SK-N-SH treated with all-trans-retinoic acid at 6 μM for 48 hours (cell line): ENCODE data around the gene FHIT.

Experiments used
- ATAC-seq: fragments of 200-7000 bp; cut with Tn5 transposase; 3 replicates; pipeline ENCODE4 v1.9.1; 2020; ENCODE audit warnings: mild to moderate bottlenecking, moderate library complexity
- ARNTL ChIP-seq: fragments of 450-650 bp; formaldehyde crosslinking; IDR thresholded peaks from 2 replicates; pipeline ENCODE4 v1.5.0; 2020; ENCODE audit warnings: low read depth, mild to moderate bottlenecking, moderate library complexity, borderline replicate concordance
- BACH2 ChIP-seq: fragments of 250-450 bp; sonication (Bioruptor Pico); IDR thresholded peaks from 2 replicates; pipeline ENCODE4 v1.9.0; 2021; ENCODE audit warnings: mild to moderate bottlenecking, borderline replicate concordance
- CREB5 ChIP-seq: fragments of 250-450 bp; sonication (Bioruptor Pico); IDR thresholded peaks from 2 replicates; pipeline ENCODE4 v1.5.1; 2020; ENCODE audit warnings: low read depth, mild to moderate bottlenecking, moderate library complexity
- ESRRG ChIP-seq: fragments of 250-450 bp; sonication (Bioruptor Pico); IDR thresholded peaks from 2 replicates; pipeline ENCODE4 v1.6.1; 2021; ENCODE audit warnings: mild to moderate bottlenecking
- GLIS3 ChIP-seq: fragments of 250-450 bp; sonication (Bioruptor Pico); IDR thresholded peaks from 2 replicates; pipeline ENCODE4 v1.5.0; 2020; ENCODE audit warnings: mild to moderate bottlenecking, moderate library complexity
- ISL1 ChIP-seq: fragments of 250-450 bp; sonication (Bioruptor Pico); IDR thresholded peaks from 2 replicates; pipeline ENCODE4 v2.1.2; 2022; ENCODE audit warnings: mild to moderate bottlenecking, moderate library complexity
- OSR1 ChIP-seq: fragments of 250-450 bp; sonication (Bioruptor Pico); IDR thresholded peaks from 2 replicates; pipeline ENCODE4 v1.8.0; 2022; ENCODE audit warnings: moderate library complexity, mild to moderate bottlenecking, inconsistent platforms
- PATZ1 ChIP-seq: fragments of 250-450 bp; sonication (Bioruptor Pico); IDR thresholded peaks from 2 replicates; pipeline ENCODE4 v1.8.0; 2020; ENCODE audit warnings: mild to moderate bottlenecking, moderate library complexity, borderline replicate concordance
- POU6F1 ChIP-seq: fragments of 250-450 bp; sonication (Bioruptor Pico); IDR thresholded peaks from 2 replicates; pipeline ENCODE4 v1.8.0; 2021; ENCODE audit warnings: low read depth, mild to moderate bottlenecking, moderate library complexity, borderline replicate concordance
- PPARA ChIP-seq: fragments of 250-450 bp; sonication (Bioruptor Pico); IDR thresholded peaks from 2 replicates; pipeline ENCODE4 v1.5.0; 2020; ENCODE audit warnings: mild to moderate bottlenecking, borderline replicate concordance
- SNAI2 ChIP-seq: fragments of 250-450 bp; sonication (Bioruptor Pico); IDR thresholded peaks from 2 replicates; pipeline ENCODE4 v1.5.0; 2020; ENCODE audit warnings: mild to moderate bottlenecking, moderate library complexity
- TCF4 ChIP-seq: fragments of 250-450 bp; sonication (Bioruptor Pico); IDR thresholded peaks from 2 replicates; pipeline ENCODE4 v1.8.0; 2021; ENCODE audit warnings: mild to moderate bottlenecking, moderate library complexity, borderline replicate concordance
- ZC3H10 ChIP-seq: fragments of 250-450 bp; sonication (Bioruptor Pico); IDR thresholded peaks from 2 replicates; pipeline ENCODE4 v1.5.1; 2021; ENCODE audit warnings: mild to moderate bottlenecking, moderate library complexity
- ZFP3 ChIP-seq: fragments of 250-450 bp; sonication (Bioruptor Pico); IDR thresholded peaks from 2 replicates; pipeline ENCODE4 v1.5.0; 2020; ENCODE audit warnings: mild to moderate bottlenecking, moderate library complexity
- ZFP30 ChIP-seq: fragments of 450-650 bp; formaldehyde crosslinking; IDR thresholded peaks from 2 replicates; pipeline ENCODE4 v1.5.0; 2022; ENCODE audit warnings: mild to moderate bottlenecking, moderate library complexity
- ZNF565 ChIP-seq: fragments of 450-650 bp; formaldehyde crosslinking; conservative IDR thresholded peaks from 2 replicates; pipeline ENCODE4 v1.5.0; 2020; ENCODE audit warnings: low read depth, mild to moderate bottlenecking, moderate library complexity
- ZNF70 ChIP-seq: fragments of 450-650 bp; formaldehyde crosslinking; IDR thresholded peaks from 2 replicates; pipeline ENCODE4 v1.5.0; 2020; ENCODE audit warnings: mild to moderate bottlenecking, moderate library complexity
- ZNF8 ChIP-seq: fragments of 450-650 bp; formaldehyde crosslinking; IDR thresholded peaks from 2 replicates; pipeline ENCODE4 v1.5.0; 2020; ENCODE audit warnings: mild to moderate bottlenecking, moderate library complexity

Gene FHIT

GRCh38 chr3:60423556-60423955 lies 827.7 kb downstream of the FHIT start:
- no peak for TF ChIP-seq CREB5 (CRISPR knock-in tag)
- no peak for TF ChIP-seq ISL1
- no peak for TF ChIP-seq TCF4
- TF ChIP-seq GLIS3 (CRISPR knock-in tag): no peak
- no peak for TF ChIP-seq ZNF565 (CRISPR knock-in tag)
- TF ChIP-seq ZC3H10 (CRISPR knock-in tag): no peak
- no peak for TF ChIP-seq ZFP3 (CRISPR knock-in tag)
- TF ChIP-seq OSR1: no peak
- TF ChIP-seq ESRRG (CRISPR knock-in tag): no peak
- no peak for TF ChIP-seq ARNTL (CRISPR knock-in tag)
- TF ChIP-seq POU6F1 (CRISPR knock-in tag): no peak
- no peak for TF ChIP-seq SNAI2 (CRISPR knock-in tag)
- TF ChIP-seq PATZ1 (CRISPR knock-in tag): no peak
- ATAC-seq: no peak

GRCh38 chr3:60421749-60422446 lies 829.4 kb downstream of the FHIT start:
- TF ChIP-seq SNAI2 (CRISPR knock-in tag): no peak
- TF ChIP-seq OSR1: no peak
- TF ChIP-seq ZNF565 (CRISPR knock-in tag): no peak
- TF ChIP-seq BACH2 (CRISPR knock-in tag): no peak
- no peak for TF ChIP-seq ISL1
- no peak for TF ChIP-seq ZC3H10 (CRISPR knock-in tag)
- TF ChIP-seq ARNTL (CRISPR knock-in tag): no peak
- TF ChIP-seq TCF4: no peak
- no peak for TF ChIP-seq PPARA
- TF ChIP-seq CREB5 (CRISPR knock-in tag): no peak
- no peak for TF ChIP-seq GLIS3 (CRISPR knock-in tag)
- TF ChIP-seq ESRRG (CRISPR knock-in tag): no peak
- TF ChIP-seq PATZ1 (CRISPR knock-in tag): no peak
- no peak for ATAC-seq

- TF ChIP-seq SNAI2 (CRISPR knock-in tag) (no peak), ZNF70 (CRISPR knock-in tag) (no peak), ARNTL (CRISPR knock-in tag) (no peak), TCF4 (no peak), ZFP30 (CRISPR knock-in tag) (no peak), ISL1 (no peak), POU6F1 (CRISPR knock-in tag) (no peak), ZNF8 (CRISPR knock-in tag) (no peak), ESRRG (CRISPR knock-in tag) (no peak)
- TF ChIP-seq, all 23 proteins: peak for 0
- no peak for ATAC-seq
These were observed 833.7 kb downstream of the FHIT start for GRCh38 chr3:60417576-60417975.
